H9 (cell line): ENCODE measurements around the gene TULP3. TPM values are rescaled to one million over a fixed set of nuclear protein-coding genes. Genes with fewer than 3 reads are reported as not detected.

Experiments
- DNase-seq: peaks from one replicate; pipeline ENCODE4 v3.0.0-alpha.2; 2017
- H2AFZ ChIP-seq: one replicate; pipeline ENCODE4 v1.6.1; 2013; ENCODE audit warnings: mild to moderate bottlenecking, low read length, control low read depth, moderate library complexity
- H2AK5ac ChIP-seq: 2 replicates; pipeline ENCODE4 v1.6.1; 2013; ENCODE audit warnings: low read length, control low read depth, mixed read lengths; ENCODE audit not compliant: insufficient read length
- H2BK120ac ChIP-seq: one replicate; pipeline ENCODE4 v1.6.1; 2013; ENCODE audit warnings: low read depth, mild to moderate bottlenecking, low read length, control low read depth, inconsistent platforms; ENCODE audit not compliant: poor library complexity, severe bottlenecking
- H2BK12ac ChIP-seq: 2 replicates; pipeline ENCODE4 v1.6.1; 2013; ENCODE audit warnings: low read length, control low read depth, mixed read lengths, low read depth; ENCODE audit not compliant: insufficient read length
- H2BK15ac ChIP-seq: 2 replicates; pipeline ENCODE4 v1.6.1; 2013; ENCODE audit warnings: low read depth, low read length, control low read depth
- H2BK20ac ChIP-seq: one replicate; pipeline ENCODE4 v1.6.1; 2013; ENCODE audit warnings: low read depth, mild to moderate bottlenecking, low read length, control low read depth, inconsistent platforms; ENCODE audit not compliant: poor library complexity, severe bottlenecking
- H2BK5ac ChIP-seq: 2 replicates; pipeline ENCODE4 v1.6.1; 2013; ENCODE audit warnings: low read length, control low read depth, mixed read lengths; ENCODE audit not compliant: insufficient read length
- H3K14ac ChIP-seq: 2 replicates; pipeline ENCODE4 v1.6.1; 2013; ENCODE audit warnings: low read length, control low read depth; ENCODE audit not compliant: insufficient read depth
- H3K18ac ChIP-seq: 2 replicates; pipeline ENCODE4 v1.6.1; 2013; ENCODE audit warnings: low read depth, mild to moderate bottlenecking, mixed read lengths, low read length, control low read depth; ENCODE audit not compliant: insufficient read length
- H3K23ac ChIP-seq: 2 replicates; pipeline ENCODE4 v1.6.1; 2013; ENCODE audit warnings: low read length, control low read depth, mixed read lengths, low read depth; ENCODE audit not compliant: insufficient read length
- H3K23me2 ChIP-seq: 2 replicates; pipeline ENCODE4 v1.6.1; 2013; ENCODE audit warnings: low read depth, mild to moderate bottlenecking, mixed read lengths, low read length, control low read depth; ENCODE audit not compliant: insufficient read length, poor library complexity, severe bottlenecking
- H3K27ac ChIP-seq: 2 replicates; pipeline ENCODE4 v1.5.1; 2013; ENCODE audit warnings: low read length, control low read depth, mixed read lengths, low read depth; ENCODE audit not compliant: insufficient read length
- H3K27me3 ChIP-seq: 2 replicates; pipeline ENCODE4 v1.6.1; 2013; ENCODE audit warnings: low read length, control low read depth, inconsistent platforms; ENCODE audit not compliant: insufficient read depth
- H3K4ac ChIP-seq: 2 replicates; pipeline ENCODE4 v1.6.1; 2013; ENCODE audit warnings: low read depth, mild to moderate bottlenecking, control low read depth, inconsistent platforms, low read length, moderate library complexity
- H3K4me1 ChIP-seq: 2 replicates; pipeline ENCODE4 v1.6.1; 2013; ENCODE audit warnings: low read length, control low read depth, inconsistent platforms; ENCODE audit not compliant: insufficient read depth
- H3K4me2 ChIP-seq: 2 replicates; pipeline ENCODE4 v1.6.1; 2013; ENCODE audit warnings: low read length, control low read depth, mixed read lengths; ENCODE audit not compliant: insufficient read length, insufficient read depth
- H3K56ac ChIP-seq: 2 replicates; pipeline ENCODE4 v1.6.1; 2013; ENCODE audit warnings: low read depth, mild to moderate bottlenecking, mixed read lengths, low read length, control low read depth; ENCODE audit not compliant: insufficient read length
- H3K79me1 ChIP-seq: 2 replicates; pipeline ENCODE4 v1.6.1; 2013; ENCODE audit warnings: low read depth, mild to moderate bottlenecking, moderate library complexity, low read length, control low read depth, inconsistent platforms; ENCODE audit not compliant: insufficient read depth, poor library complexity, severe bottlenecking
- H3K79me2 ChIP-seq: 2 replicates; pipeline ENCODE4 v1.6.1; 2013; ENCODE audit warnings: low read length, control low read depth, inconsistent platforms; ENCODE audit not compliant: insufficient read depth
- H3K9ac ChIP-seq: 2 replicates; pipeline ENCODE4 v1.6.1; 2013; ENCODE audit warnings: low read length, control low read depth, mixed read lengths; ENCODE audit not compliant: insufficient read length; ENCODE audit errors: extremely low read depth
- H3K9me3 ChIP-seq: one replicate; pipeline ENCODE4 v1.6.1; 2013; ENCODE audit warnings: low read depth, low read length, inconsistent platforms; ENCODE audit not compliant: control insufficient read depth
- H3T11ph ChIP-seq: one replicate; pipeline ENCODE4 v1.6.1; 2013; ENCODE audit warnings: mild to moderate bottlenecking, low read length, control low read depth, inconsistent platforms
- H4K20me1 ChIP-seq: one replicate; pipeline ENCODE4 v1.6.1; 2013; ENCODE audit not compliant: control insufficient read depth, insufficient read length, insufficient read depth
- H4K5ac ChIP-seq: 2 replicates; pipeline ENCODE4 v1.6.1; 2013; ENCODE audit warnings: low read depth, mild to moderate bottlenecking, mixed read lengths, low read length, control low read depth; ENCODE audit not compliant: insufficient read length
- H4K8ac ChIP-seq: replicated peaks from 2 replicates; pipeline ENCODE4 v1.6.1; 2013; ENCODE audit warnings: low read length, control low read depth, mixed read lengths, low read depth; ENCODE audit not compliant: insufficient read length
- H4K91ac ChIP-seq: 2 replicates; pipeline ENCODE4 v1.6.1; 2013; ENCODE audit warnings: low read depth, mild to moderate bottlenecking, moderate library complexity, mixed read lengths, low read length, control low read depth; ENCODE audit not compliant: insufficient read length
- H3K27ac Mint-ChIP-seq, 3 experiments: 2 replicates in 2 of 3; 3 replicates in 1 of 3; pipeline ENCODE4 v1.8.0; 2020 to 2021; ENCODE audit warnings: mixed read lengths in 3 of 3, mild to moderate bottlenecking in 1 of 3, moderate library complexity in 1 of 3
- H3K27me3 Mint-ChIP-seq: 2 replicates; pipeline ENCODE4 v1.8.0; 2021; ENCODE audit warnings: low read depth, mild to moderate bottlenecking, moderate library complexity, mixed read lengths
- H3K36me3 Mint-ChIP-seq, 3 experiments: 2 replicates in 2 of 3; 3 replicates in 1 of 3; pipeline ENCODE4 v1.8.0; 2020 to 2021; ENCODE audit warnings: low read depth in 3 of 3, mixed read lengths in 3 of 3; ENCODE audit not compliant: insufficient read depth in 1 of 3
- H3K4me1 Mint-ChIP-seq, 2 experiments: 2 replicates each; pipeline ENCODE4 v1.8.0; 2020; ENCODE audit warnings: mixed read lengths in 2 of 2
- H3K4me3 Mint-ChIP-seq, 2 experiments: 2 replicates in 1 of 2; 3 replicates in 1 of 2; pipeline ENCODE4 v1.8.0; 2020 to 2021; ENCODE audit warnings: mild to moderate bottlenecking in 2 of 2, mixed read lengths in 2 of 2, moderate library complexity in 1 of 2
- H3K9me3 Mint-ChIP-seq, 2 experiments: 2 replicates in 1 of 2; 3 replicates in 1 of 2; pipeline ENCODE4 v1.8.0; 2020; ENCODE audit warnings: mild to moderate bottlenecking in 2 of 2, mixed read lengths in 2 of 2, moderate library complexity in 1 of 2
- WGBS: extraction: QIAGEN DNeasy Blood & Tissue Kit; methylation state at CpG from one replicate; pipeline ENCODE4 v1.1.7; 2013; ENCODE audit warnings: missing lambda C conversion rate, low lambda C conversion rate, mixed read lengths; ENCODE audit not compliant: insufficient read length; ENCODE audit errors: extremely low coverage; 5-methylcytosine and 5-hydroxymethylcytosine counted together
- total RNA-seq: library from RNA; stranded (reverse); gene quantifications from 2 replicates; pipeline ENCODE4 v1.2.1, GENCODE V29; 2021
- TF ChIP-seq, protein P1 (sequence below): fragments of 200-600 bp; sonication (generic); conservative IDR thresholded peaks from 3 replicates; pipeline ENCODE4 v1.8.0; 2021; ENCODE audit warnings: antibody characterized with exemption, mild to moderate bottlenecking

TULP3 gene
- total RNA-seq, 1 experiment from 2014 or later = 22.3 TPM

DNA sequence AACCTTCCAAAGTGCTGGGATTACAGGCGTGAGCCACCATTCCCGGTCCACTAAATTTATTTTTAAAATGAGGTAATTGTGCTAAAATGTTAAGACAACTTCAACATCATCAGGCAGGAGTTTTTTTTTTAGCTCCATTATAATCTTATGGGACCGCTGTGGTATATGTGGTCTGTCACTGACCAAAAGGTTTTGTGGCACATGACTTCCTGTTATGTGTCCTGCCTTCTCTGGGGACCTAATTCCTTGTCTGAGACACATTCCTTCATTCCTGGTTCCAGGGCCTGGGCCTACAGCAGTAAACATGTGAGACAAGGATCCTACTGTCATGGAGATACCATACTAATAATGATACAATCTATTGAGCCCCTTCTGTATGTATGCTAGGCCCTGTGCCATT is 38.8 kb upstream of the TULP3 start:
- Histone ChIP-seq H2BK12ac (no peak overlapping the region), H3K4ac (no peak overlapping the region), H3K56ac (no peak overlapping the region), H3K27me3 (no peaks in the 10 kb centered on the region), H4K5ac (no peak overlapping the region), H3K9me3 (no peaks in the 10 kb centered on the region), H2AK5ac (no peak overlapping the region), H2AFZ (no peak overlapping the region), H3K4me1 (no peaks in the 10 kb centered on the region), H3K9ac (no peak overlapping the region), H3K4me2 (no peak overlapping the region), H2BK15ac (no peak overlapping the region), H3K27ac (no peak overlapping the region), H4K91ac (no peak overlapping the region), H4K8ac (no peak overlapping the region), H2BK5ac (no peak overlapping the region), H3K79me2 (no peaks in the 10 kb centered on the region), H4K20me1 (no peaks in the 10 kb centered on the region), H2BK120ac (no peak overlapping the region), H3K18ac (no peak overlapping the region), H2BK20ac (no peak overlapping the region), H3K14ac (no peak overlapping the region), H3K79me1 (no peaks in the 10 kb centered on the region), H3K23me2 (no peaks in the 10 kb centered on the region), H3K23ac (no peak overlapping the region), H3T11ph (no peak overlapping the region)
- DNase-seq = no peak
- peaks cover 0 to 4% (median 2%) of the 10 kb centered on the region in 3 experiments; a peak in 1 of 7 replicates for H3K36me3 Mint-ChIP-seq
- peaks cover 13 to 34% of the 10 kb centered on the region in 2 experiments for H3K4me1 Mint-ChIP-seq
- TF ChIP-seq, protein P1, sequence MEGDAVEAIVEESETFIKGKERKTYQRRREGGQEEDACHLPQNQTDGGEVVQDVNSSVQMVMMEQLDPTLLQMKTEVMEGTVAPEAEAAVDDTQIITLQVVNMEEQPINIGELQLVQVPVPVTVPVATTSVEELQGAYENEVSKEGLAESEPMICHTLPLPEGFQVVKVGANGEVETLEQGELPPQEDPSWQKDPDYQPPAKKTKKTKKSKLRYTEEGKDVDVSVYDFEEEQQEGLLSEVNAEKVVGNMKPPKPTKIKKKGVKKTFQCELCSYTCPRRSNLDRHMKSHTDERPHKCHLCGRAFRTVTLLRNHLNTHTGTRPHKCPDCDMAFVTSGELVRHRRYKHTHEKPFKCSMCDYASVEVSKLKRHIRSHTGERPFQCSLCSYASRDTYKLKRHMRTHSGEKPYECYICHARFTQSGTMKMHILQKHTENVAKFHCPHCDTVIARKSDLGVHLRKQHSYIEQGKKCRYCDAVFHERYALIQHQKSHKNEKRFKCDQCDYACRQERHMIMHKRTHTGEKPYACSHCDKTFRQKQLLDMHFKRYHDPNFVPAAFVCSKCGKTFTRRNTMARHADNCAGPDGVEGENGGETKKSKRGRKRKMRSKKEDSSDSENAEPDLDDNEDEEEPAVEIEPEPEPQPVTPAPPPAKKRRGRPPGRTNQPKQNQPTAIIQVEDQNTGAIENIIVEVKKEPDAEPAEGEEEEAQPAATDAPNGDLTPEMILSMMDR = no peak
- peaks cover 5% of the 10 kb centered on the region for H3K27me3 Mint-ChIP-seq
- H3K27ac Mint-ChIP-seq = no peak overlapping the region
- H3K4me3 Mint-ChIP-seq = no peak overlapping the region
- WGBS = no CpG with 5 or more reads among the region's 3 CpGs
- no peaks in the 10 kb centered on the region for H3K9me3 Mint-ChIP-seq
